B cell (primary cell): Measurements from ENCODE around the gene CLIC2. TPM values are rescaled to one million over a fixed set of nuclear protein-coding genes. Genes with fewer than 3 reads are reported as not detected.

ENCODE experiments used
- ATAC-seq: fragments of 200-7000 bp; cut with Tn5 transposase; one replicate; pipeline ENCODE4 v1.10.0; 2021; ENCODE audit warnings: low read depth, mild to moderate bottlenecking, moderate number of reproducible peaks, moderate library complexity
- CTCF ChIA-PET: fragments of 350-600 bp; sonication (Branson Sonifier 250); formaldehyde crosslinking; loops from one replicate; lab custom pipeline; 2021; ENCODE audit warnings: antibody characterized with exemption, inconsistent platforms; lab: Charles Lee
- POLR2A ChIA-PET: fragments of 350-600 bp; sonication (Branson Sonifier 250); formaldehyde crosslinking; loops from one replicate; lab custom pipeline; 2021; ENCODE audit warnings: antibody characterized with exemption; lab: Charles Lee
- DNase-seq: peaks from one replicate; pipeline ENCODE4 v3.0.0; 2013
- H2AFZ ChIP-seq: 2 replicates; pipeline ENCODE4 v1.6.1; 2012; ENCODE audit warnings: mild to moderate bottlenecking, low read depth, low read length; ENCODE audit not compliant: insufficient read depth, poor library complexity, severe bottlenecking
- H3K27ac ChIP-seq, 2 donors: 1 replicate in 1 of 2; 2 replicates in 1 of 2; pipeline ENCODE4 v1.5.1; 2012 to 2013; ENCODE audit warnings: low read length in 2 of 2, mild to moderate bottlenecking in 2 of 2, moderate library complexity in 1 of 2
- H3K27me3 ChIP-seq, 4 experiments: fragments of 200-600 bp in 1 of 4; sonication (generic) in 1 of 4; replicated peaks in 1 of 4; 1 replicate in 2 of 4; 2 replicates in 2 of 4; pipeline versions ENCODE4 v1.6.1 to v1.7.0; 2013 to 2016; ENCODE audit warnings: low read length in 3 of 4, mild to moderate bottlenecking in 2 of 4, mixed read lengths in 1 of 4, moderate library complexity in 1 of 4; ENCODE audit not compliant: insufficient read depth in 4 of 4, control insufficient read depth in 3 of 4; ENCODE audit errors: control extremely low read depth in 1 of 4
- H3K36me3 ChIP-seq, 2 experiments: replicated peaks in 1 of 2; 1 replicate in 1 of 2; 2 replicates in 1 of 2; pipeline versions ENCODE4 v1.6.1 to v1.7.1; 2013; ENCODE audit warnings: low read length in 1 of 2; ENCODE audit not compliant: insufficient read depth in 2 of 2, control insufficient read depth in 1 of 2; ENCODE audit errors: control extremely low read depth in 1 of 2, extremely low read depth in 1 of 2
- H3K4me1 ChIP-seq, 2 donors: fragments of 200-600 bp in 1 of 2; sonication (generic) in 1 of 2; 1 replicate in 1 of 2; 2 replicates in 1 of 2; pipeline versions ENCODE4 v1.5.1 to v1.6.1; 2013 to 2017; ENCODE audit warnings: low read length in 2 of 2; ENCODE audit not compliant: control insufficient read depth in 2 of 2, insufficient read depth in 2 of 2
- H3K4me2 ChIP-seq: replicated peaks from 2 replicates; pipeline ENCODE3; 2012; ENCODE audit warnings: mild to moderate bottlenecking, low read depth, low read length; ENCODE audit not compliant: poor library complexity, severe bottlenecking
- H3K4me3 ChIP-seq, 5 experiments: fragments of 200-600 bp in 1 of 5; sonication (generic) in 1 of 5; 1 replicate in 3 of 5; 2 replicates in 2 of 5; pipeline versions ENCODE4 v1.5.1 to v1.7.0; 2011 to 2016; ENCODE audit warnings: low read length in 4 of 5, mild to moderate bottlenecking in 4 of 5, low read depth in 2 of 5, control low read depth in 1 of 5, moderate library complexity in 1 of 5; ENCODE audit not compliant: insufficient read depth in 1 of 5; ENCODE audit errors: control extremely low read depth in 1 of 5, extremely low read depth in 1 of 5
- H3K79me2 ChIP-seq: fragments of 200-600 bp; sonication (generic); one replicate; pipeline ENCODE4 v1.6.0; 2016; ENCODE audit warnings: low read length; ENCODE audit not compliant: control insufficient read depth, insufficient read depth
- H3K9ac ChIP-seq: fragments of 200-600 bp; sonication (generic); 2 replicates; pipeline ENCODE4 v1.6.1; 2017; ENCODE audit warnings: mild to moderate bottlenecking, low read length, moderate library complexity
- H3K9me3 ChIP-seq, 3 donors: one replicate each; pipeline versions ENCODE4 v1.6.1 to v1.7.1; 2013; ENCODE audit warnings: low read length in 2 of 3; ENCODE audit not compliant: control insufficient read depth in 2 of 3, insufficient read depth in 1 of 3; ENCODE audit errors: control extremely low read depth in 1 of 3
- H4K20me1 ChIP-seq: 2 replicates; pipeline ENCODE4 v1.6.0; 2012; ENCODE audit warnings: mild to moderate bottlenecking, low read length; ENCODE audit not compliant: insufficient read depth, control insufficient read depth, poor library complexity, severe bottlenecking
- H3K27ac Mint-ChIP-seq: one replicate; pipeline ENCODE4 v1.8.0; 2021; ENCODE audit warnings: mixed read lengths
- H3K27me3 Mint-ChIP-seq: one replicate; pipeline ENCODE4 v1.8.0; 2021; ENCODE audit warnings: mixed read lengths
- H3K4me1 Mint-ChIP-seq: one replicate; pipeline ENCODE4 v1.8.0; 2021; ENCODE audit warnings: mixed read lengths
- H3K4me3 Mint-ChIP-seq: one replicate; pipeline ENCODE4 v1.8.0; 2021; ENCODE audit warnings: mixed read lengths
- H3K9me3 Mint-ChIP-seq: one replicate; pipeline ENCODE4 v1.8.0; 2022; ENCODE audit warnings: mixed read lengths; ENCODE audit not compliant: insufficient read depth
- EZH2 ChIP-seq: IDR thresholded peaks from 2 replicates; pipeline ENCODE4 v1.6.1; 2012; ENCODE audit warnings: borderline replicate concordance, low read depth, mild to moderate bottlenecking, moderate library complexity, low read length; ENCODE audit not compliant: insufficient read depth, poor library complexity, severe bottlenecking
- WGBS: methylation state at CpG from one replicate; pipeline ENCODE4 v1.1.5; 2013; ENCODE audit warnings: missing lambda C conversion rate; ENCODE audit not compliant: insufficient coverage; 5-methylcytosine and 5-hydroxymethylcytosine counted together
- intact Hi-C: fragments of 100-400 bp; cut with micrococcal nuclease; formaldehyde crosslinking; loops from one replicate; pipeline ENCODE4 v1.10.0; 2022
- polyA plus RNA-seq: library from polyadenylated mRNA; depleted of rRNA; stranded (reverse); fragments of >200 nt; gene quantifications from 2 replicates; pipeline ENCODE4 v1.2.3, GENCODE V29; 2012
- total RNA-seq, 2 donors: library from RNA; stranded (reverse); fragments of 120-200 nt in 1 of 2; gene quantifications; 1 replicate in 1 of 2; 2 replicates in 1 of 2; pipeline versions ENCODE4 v1.2.3 to v1.2.4, GENCODE V29; 2013 to 2022
- TF ChIP-seq, protein P1 (sequence below): fragments of 200-600 bp; IDR thresholded peaks from one replicate; pipeline ENCODE4 v1.8.0; 2022; ENCODE audit warnings: antibody characterized with exemption, mild to moderate bottlenecking

Gene CLIC2
- total and polyA plus RNA-seq, 2 donors (not counting 1 experiment from before 2014, with no cell fraction given), result 0.15 to 0.16 TPM

- no CpG with 5 or more reads among the region's 1 CpG for WGBS
- peaks cover 2% of the 10 kb centered on the region for H3K79me2 ChIP-seq
- H3K27ac ChIP-seq, result no peak overlapping the region
- no peak for DNase-seq
- no peak overlapping the region for H3K9ac ChIP-seq
- ATAC-seq, result no peak
- H4K20me1 ChIP-seq, result no peaks in the 10 kb centered on the region
- H3K27me3 ChIP-seq, result no peaks in the 10 kb centered on the region
- H3K4me3 ChIP-seq, result no peak overlapping the region
- Mint-ChIP-seq H3K4me1 (peaks cover 15% of the 10 kb centered on the region), H3K27ac (no peak overlapping the region), H3K9me3 (no peaks in the 10 kb centered on the region), H3K27me3 (no peaks in the 10 kb centered on the region), H3K4me3 (no peak overlapping the region)
- H3K4me1 ChIP-seq, result peaks cover 4 to 11% of the 10 kb centered on the region in 2 donors
- TF ChIP-seq, protein P1, sequence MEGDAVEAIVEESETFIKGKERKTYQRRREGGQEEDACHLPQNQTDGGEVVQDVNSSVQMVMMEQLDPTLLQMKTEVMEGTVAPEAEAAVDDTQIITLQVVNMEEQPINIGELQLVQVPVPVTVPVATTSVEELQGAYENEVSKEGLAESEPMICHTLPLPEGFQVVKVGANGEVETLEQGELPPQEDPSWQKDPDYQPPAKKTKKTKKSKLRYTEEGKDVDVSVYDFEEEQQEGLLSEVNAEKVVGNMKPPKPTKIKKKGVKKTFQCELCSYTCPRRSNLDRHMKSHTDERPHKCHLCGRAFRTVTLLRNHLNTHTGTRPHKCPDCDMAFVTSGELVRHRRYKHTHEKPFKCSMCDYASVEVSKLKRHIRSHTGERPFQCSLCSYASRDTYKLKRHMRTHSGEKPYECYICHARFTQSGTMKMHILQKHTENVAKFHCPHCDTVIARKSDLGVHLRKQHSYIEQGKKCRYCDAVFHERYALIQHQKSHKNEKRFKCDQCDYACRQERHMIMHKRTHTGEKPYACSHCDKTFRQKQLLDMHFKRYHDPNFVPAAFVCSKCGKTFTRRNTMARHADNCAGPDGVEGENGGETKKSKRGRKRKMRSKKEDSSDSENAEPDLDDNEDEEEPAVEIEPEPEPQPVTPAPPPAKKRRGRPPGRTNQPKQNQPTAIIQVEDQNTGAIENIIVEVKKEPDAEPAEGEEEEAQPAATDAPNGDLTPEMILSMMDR, result no peak
- no peak for TF ChIP-seq EZH2
- ChIA-PET POLR2A (no interaction called here), CTCF (no interaction called here)
- no peaks in the 10 kb centered on the region for H3K36me3 ChIP-seq
- no peak overlapping the region for H3K4me2 ChIP-seq
- no peak overlapping the region for H2AFZ ChIP-seq
- intact Hi-C loops, result no loop called here
- H3K9me3 ChIP-seq, result peaks cover 0 to 1% (median 0%) of the 10 kb centered on the region in 3 donors
Observed at GRCh38 chrX:155266439-155266838, 68.0 kb downstream of the CLIC2 start.

DNA sequence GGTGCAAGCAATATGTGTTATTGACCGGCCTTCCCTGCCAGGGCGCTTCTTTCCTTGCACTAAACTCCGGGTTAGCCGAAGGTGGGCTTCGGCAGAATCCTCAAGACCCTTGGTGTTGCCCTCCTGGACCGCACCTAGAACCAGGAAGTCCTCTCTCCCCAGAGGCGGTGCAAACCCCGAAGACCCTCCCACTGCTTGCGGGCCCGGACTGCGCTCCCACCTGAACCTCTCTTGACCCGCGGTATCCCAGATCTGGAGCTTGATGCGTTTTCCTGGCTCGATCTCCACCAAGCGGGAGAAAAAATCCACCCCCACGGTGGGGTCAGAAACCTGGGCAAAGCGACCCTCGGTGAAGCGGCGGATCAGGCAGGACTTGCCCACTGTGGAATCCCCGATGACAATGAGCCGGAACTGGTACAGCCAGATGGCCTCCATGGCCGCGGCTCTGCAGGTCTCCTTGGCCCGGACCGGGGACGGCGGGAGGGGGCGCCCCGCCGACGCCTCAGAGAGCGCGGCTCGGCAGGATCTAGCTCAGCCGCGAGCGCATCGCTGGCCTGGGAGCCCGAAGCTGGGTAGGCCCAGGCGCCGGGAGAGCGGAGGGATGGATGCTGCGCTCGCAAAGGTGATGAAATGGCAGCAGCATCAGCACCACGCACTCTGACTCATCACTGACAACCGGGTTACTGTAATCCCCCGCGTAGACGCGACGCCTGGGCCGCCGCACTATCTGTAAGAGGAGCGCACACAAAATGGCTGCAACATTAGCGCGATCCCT is 70.4 kb downstream of the CLIC2 start, which contains the start of gene RAB39B:
Gene RAB39B (minus strand): TSS at position 638 of the 775 bp plus-strand sequence. CDS start 203 bp downstream, at position 435.
- 1% methylated on average over 39 of the region's 58 CpGs for WGBS
- Mint-ChIP-seq H3K4me3 (peak within 1 kb of the TSS; percentile 88), H3K9me3 (no peaks in the 10 kb centered on the region), H3K27me3 (no peaks in the 10 kb centered on the region), H3K27ac (peak within 1 kb of the TSS; percentile 85), H3K4me1 (peaks cover 20% of the 10 kb centered on the region)
- intact Hi-C loops, result loop anchor here (1.0 to 2.0 kb wide), 2 partner anchors 48 to 237 kb away; partner anchors contain the start of genes FUNDC2 and VBP1
- peaks cover 4 to 11% of the 10 kb centered on the region in 2 donors for H3K4me1 ChIP-seq
- peak within 1 kb of the TSS; percentile 85 for H2AFZ ChIP-seq
- peak; percentile 86 for ATAC-seq
- H3K27ac ChIP-seq, result peak within 1 kb of the TSS; percentile 66 to 89
- peak within 1 kb of the TSS; percentile 79 for H3K4me2 ChIP-seq
- ChIA-PET POLR2A (interaction anchor here (1.3 kb wide), 1 partner anchor 47 kb away, joined by 5 read pairs; the partner anchor contains the start of gene VBP1), CTCF (interaction anchor here (1.6 kb wide), 1 partner anchor 47 kb away, joined by 7 read pairs; the partner anchor contains the start of gene VBP1)
- H3K4me3 ChIP-seq, result peak within 1 kb of the TSS; percentile 5 to 77 (median 64)
- TF ChIP-seq, protein P1, result no peak
- TF ChIP-seq EZH2, result no peak
- H3K36me3 ChIP-seq, result peaks cover 0 to 11% of the 10 kb centered on the region in 2 experiments
- peaks cover 14% of the 10 kb centered on the region for H3K79me2 ChIP-seq
- H4K20me1 ChIP-seq, result no peaks in the 10 kb centered on the region
- no peaks in the 10 kb centered on the region for H3K27me3 ChIP-seq
- peak within 1 kb of the TSS; percentile 78 for H3K9ac ChIP-seq
- H3K9me3 ChIP-seq, result no peaks in the 10 kb centered on the region
- DNase-seq, result peak; percentile 75
